RPMI7951 (cell line): ENCODE data around the gene TBC1D8B. TPM values are rescaled to one million over a fixed set of nuclear protein-coding genes. Genes with fewer than 3 reads are reported as not detected.
A peak's percentile ranks its signal among the peaks of the same experiment; 100 is the strongest.
"Not testable (repeated sequence)": the region's sequence is repeated elsewhere in the genome, so short reads cannot be mapped to it uniquely, and the experiment has no call there.

Experiments
- DNase-seq: peaks from one replicate; pipeline ENCODE4 v3.0.0-alpha.2; 2012; ENCODE audit warnings: low read depth
- total RNA-seq: library from RNA; depleted of rRNA; stranded (reverse); fragments of >200 nt; shearing (Covaris generic); gene quantifications from 2 replicates; pipeline ENCODE4 v1.2.3, GENCODE V29; 2014; rRNA removed

The TBC1D8B gene
- 3.4 and 4.0 TPM in 2 replicates for total RNA-seq

- peak; percentile 88 for DNase-seq
These were observed at the start of gene TBC1D8B for GRCh38 chrX:106802388-106803275. Gene TBC1D8B, plus strand, starts transcription at chrX:106802673. Its CDS starts 181 bp downstream, at chrX:106802854.

- DNase-seq, result not testable (repeated sequence)
These were observed 33.2 kb upstream of the TBC1D8B start for GRCh38 chrX:106769288-106769687.

GRCh38 chrX:106774981-106775380 is 27.5 kb upstream of the TBC1D8B start:
- no peak for DNase-seq

- no peak for DNase-seq
These were observed 22.2 kb upstream of the TBC1D8B start for GRCh38 chrX:106780264-106780663.

GRCh38 chrX:106780664-106781377 is 21.7 kb upstream of the TBC1D8B start:
- DNase-seq, result no peak

GRCh38 chrX:106783716-106784115 is 18.8 kb upstream of the TBC1D8B start:
- DNase-seq, result no peak

- no peak for DNase-seq
These were observed 11.0 kb upstream of the TBC1D8B start for GRCh38 chrX:106791495-106791894.

- DNase-seq, result no peak
These were observed 448 bp upstream of the TBC1D8B start for GRCh38 chrX:106802063-106802387.

GRCh38 chrX:106811131-106811910 is 8.8 kb downstream of the TBC1D8B start:
- no peak for DNase-seq

GRCh38 chrX:106812930-106813329 is 10.5 kb downstream of the TBC1D8B start:
- DNase-seq, result peak; percentile 5

GRCh38 chrX:106814093-106814492 is 11.6 kb downstream of the TBC1D8B start:
- not testable (repeated sequence) for DNase-seq

- peak; percentile 2 for DNase-seq
These were observed 60.7 kb downstream of the TBC1D8B start for GRCh38 chrX:106862972-106863688.

- no peak for DNase-seq
These were observed 61.2 kb downstream of the TBC1D8B start for GRCh38 chrX:106863697-106864096.

GRCh38 chrX:106872796-106873195 is 70.3 kb downstream of the TBC1D8B start:
- not testable (repeated sequence) for DNase-seq

GRCh38 chrX:106874075-106874474 is 71.6 kb downstream of the TBC1D8B start:
- no peak for DNase-seq

GRCh38 chrX:106875151-106875550 is 72.7 kb downstream of the TBC1D8B start:
- DNase-seq, result no peak

GRCh38 chrX:106889468-106889867 is 87.0 kb downstream of the TBC1D8B start:
- DNase-seq, result no peak

- no peak for DNase-seq
These were observed 89.4 kb downstream of the TBC1D8B start for GRCh38 chrX:106891762-106892460.

- DNase-seq, result peak; percentile 63
These were observed 92.0 kb downstream of the TBC1D8B start for GRCh38 chrX:106894392-106894909.

GRCh38 chrX:106894978-106895452 is 92.5 kb downstream of the TBC1D8B start:
- peak; percentile 82 for DNase-seq
